Fibroblast of lung (primary cell): ENCODE data around the gene COL4A3.

Source experiments
- EZH2 ChIP-seq: IDR thresholded peaks from 2 replicates; pipeline ENCODE4 v1.5.1; 2012; ENCODE audit warnings: low read length, control low read depth, mild to moderate bottlenecking; ENCODE audit errors: missing control alignments
- TF ChIP-seq, protein P1 (sequence below), 2 donors: IDR thresholded peaks in 1 of 2; conservative IDR thresholded peaks in 1 of 2; 1 replicate in 1 of 2; 2 replicates in 1 of 2; pipeline ENCODE4 v1.5.1; 2011 to 2012; ENCODE audit warnings: low read length in 2 of 2, control low read depth in 1 of 2, inconsistent platforms in 1 of 2, low read depth in 1 of 2, mild to moderate bottlenecking in 1 of 2

DNA sequence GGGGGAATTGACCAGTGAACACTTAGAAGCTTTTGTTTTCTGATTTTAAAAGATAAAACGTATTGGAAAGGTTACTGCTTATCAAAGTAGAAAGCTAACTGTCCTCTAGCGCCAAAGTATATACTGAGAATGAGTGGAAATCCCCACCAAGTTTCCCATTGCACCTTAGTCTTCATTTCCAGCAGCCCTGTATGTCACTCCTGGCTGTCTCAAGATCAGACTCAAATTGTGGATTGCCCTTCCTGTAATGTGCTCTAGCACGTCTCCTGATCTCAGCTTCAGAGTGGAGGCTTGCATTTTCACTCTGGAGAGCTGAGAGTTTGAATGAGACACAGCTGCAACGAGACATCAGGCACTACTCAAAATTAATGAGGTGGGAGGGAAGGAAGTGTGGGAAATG, 187.2 kb downstream of the COL4A3 start:
- TF ChIP-seq, protein P1, sequence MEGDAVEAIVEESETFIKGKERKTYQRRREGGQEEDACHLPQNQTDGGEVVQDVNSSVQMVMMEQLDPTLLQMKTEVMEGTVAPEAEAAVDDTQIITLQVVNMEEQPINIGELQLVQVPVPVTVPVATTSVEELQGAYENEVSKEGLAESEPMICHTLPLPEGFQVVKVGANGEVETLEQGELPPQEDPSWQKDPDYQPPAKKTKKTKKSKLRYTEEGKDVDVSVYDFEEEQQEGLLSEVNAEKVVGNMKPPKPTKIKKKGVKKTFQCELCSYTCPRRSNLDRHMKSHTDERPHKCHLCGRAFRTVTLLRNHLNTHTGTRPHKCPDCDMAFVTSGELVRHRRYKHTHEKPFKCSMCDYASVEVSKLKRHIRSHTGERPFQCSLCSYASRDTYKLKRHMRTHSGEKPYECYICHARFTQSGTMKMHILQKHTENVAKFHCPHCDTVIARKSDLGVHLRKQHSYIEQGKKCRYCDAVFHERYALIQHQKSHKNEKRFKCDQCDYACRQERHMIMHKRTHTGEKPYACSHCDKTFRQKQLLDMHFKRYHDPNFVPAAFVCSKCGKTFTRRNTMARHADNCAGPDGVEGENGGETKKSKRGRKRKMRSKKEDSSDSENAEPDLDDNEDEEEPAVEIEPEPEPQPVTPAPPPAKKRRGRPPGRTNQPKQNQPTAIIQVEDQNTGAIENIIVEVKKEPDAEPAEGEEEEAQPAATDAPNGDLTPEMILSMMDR (conservative IDR thresholded peaks at IDR 0.05 in 1 of 2, IDR thresholded peaks at IDR 0.05 in 1 of 2; ENCODE audit: low read depth in 1 of 2, low read length in 2 of 2) = no peak
- no peak for TF ChIP-seq EZH2
